Trophoblast cell (in vitro differentiated cells and primary cell): ENCODE data around the gene PRRC1.
A peak's percentile ranks its signal among the peaks of the same experiment; 100 is the strongest.
"Not testable (repeated sequence)": the region's sequence is repeated elsewhere in the genome, so short reads cannot be mapped to it uniquely, and the experiment has no call there.

Experiments used
- DNase-seq, 2 donors: peaks; one replicate each; pipeline ENCODE4 v3.0.0-alpha.2; 2016
- H2AFZ ChIP-seq: 2 replicates; pipeline ENCODE4 v1.6.1; 2013; ENCODE audit warnings: low read length, moderate library complexity, mild to moderate bottlenecking; ENCODE audit not compliant: insufficient read depth, poor library complexity
- H2AK5ac ChIP-seq: 2 replicates; pipeline ENCODE4 v1.6.1; 2013; ENCODE audit warnings: mild to moderate bottlenecking, low read length
- H2BK120ac ChIP-seq: 2 replicates; pipeline ENCODE4 v1.6.1; 2013; ENCODE audit warnings: low read length, mild to moderate bottlenecking, moderate library complexity; ENCODE audit not compliant: insufficient read depth, poor library complexity
- H2BK12ac ChIP-seq: 2 replicates; pipeline ENCODE4 v1.6.1; 2013; ENCODE audit warnings: mild to moderate bottlenecking, low read length, moderate library complexity
- H2BK5ac ChIP-seq: 2 replicates; pipeline ENCODE4 v1.6.1; 2013; ENCODE audit warnings: low read length, low read depth, moderate library complexity, mild to moderate bottlenecking; ENCODE audit not compliant: poor library complexity
- H3K14ac ChIP-seq: 2 replicates; pipeline ENCODE4 v1.6.1; 2013; ENCODE audit warnings: mild to moderate bottlenecking, low read length
- H3K18ac ChIP-seq: 2 replicates; pipeline ENCODE4 v1.6.1; 2013; ENCODE audit warnings: mild to moderate bottlenecking, low read length
- H3K23ac ChIP-seq: 2 replicates; pipeline ENCODE4 v1.6.1; 2013; ENCODE audit warnings: low read length
- H3K27ac ChIP-seq: 2 replicates; pipeline ENCODE4 v1.5.1; 2013; ENCODE audit warnings: low read depth, mild to moderate bottlenecking, inconsistent platforms, low read length, moderate library complexity
- H3K27me3 ChIP-seq: 2 replicates; pipeline ENCODE4 v1.6.1; 2013; ENCODE audit warnings: inconsistent platforms, mild to moderate bottlenecking, low read length, moderate library complexity; ENCODE audit not compliant: insufficient read depth
- H3K36me3 ChIP-seq, 2 experiments: 1 replicate in 1 of 2; 2 replicates in 1 of 2; pipeline ENCODE4 v1.6.1; 2013; ENCODE audit warnings: low read length in 2 of 2, mild to moderate bottlenecking in 2 of 2, moderate library complexity in 1 of 2; ENCODE audit not compliant: insufficient read depth in 2 of 2, control insufficient read depth in 1 of 2
- H3K4ac ChIP-seq: 2 replicates; pipeline ENCODE4 v1.6.1; 2013; ENCODE audit warnings: low read depth, mild to moderate bottlenecking, low read length, moderate library complexity
- H3K4me1 ChIP-seq, 2 experiments: 1 replicate in 1 of 2; 2 replicates in 1 of 2; pipeline ENCODE4 v1.6.1; 2013; ENCODE audit warnings: low read length in 2 of 2, mild to moderate bottlenecking in 2 of 2, moderate library complexity in 1 of 2; ENCODE audit not compliant: insufficient read depth in 2 of 2, control insufficient read depth in 1 of 2
- H3K4me2 ChIP-seq: 2 replicates; pipeline ENCODE4 v1.6.1; 2013; ENCODE audit warnings: inconsistent platforms, mild to moderate bottlenecking, low read length, moderate library complexity
- H3K4me3 ChIP-seq: 2 replicates; pipeline ENCODE4 v1.5.1; 2013; ENCODE audit warnings: mild to moderate bottlenecking, low read depth, low read length, inconsistent platforms
- H3K79me1 ChIP-seq: one replicate; pipeline ENCODE4 v1.6.1; 2013; ENCODE audit warnings: low read length
- H3K79me2 ChIP-seq: 2 replicates; pipeline ENCODE4 v1.6.1; 2013; ENCODE audit warnings: low read length, mild to moderate bottlenecking; ENCODE audit not compliant: control insufficient read depth, insufficient read depth, poor library complexity
- H3K9ac ChIP-seq: 2 replicates; pipeline ENCODE4 v1.6.1; 2013; ENCODE audit warnings: mild to moderate bottlenecking, low read length
- H3K9me3 ChIP-seq: 2 replicates; pipeline ENCODE4 v1.6.1; 2013; ENCODE audit warnings: low read depth, mild to moderate bottlenecking, control low read depth, inconsistent platforms, low read length; ENCODE audit not compliant: insufficient read depth
- H4K12ac ChIP-seq: 2 replicates; pipeline ENCODE4 v1.6.1; 2013; ENCODE audit warnings: low read depth, mild to moderate bottlenecking, low read length, moderate library complexity
- H4K8ac ChIP-seq: 2 replicates; pipeline ENCODE4 v1.6.1; 2013; ENCODE audit warnings: low read depth, mild to moderate bottlenecking, low read length, moderate library complexity
- H4K91ac ChIP-seq: one replicate; pipeline ENCODE4 v1.6.1; 2013; ENCODE audit warnings: low read depth, mild to moderate bottlenecking, low read length, moderate library complexity
- WGBS: extraction: QIAGEN DNeasy Blood & Tissue Kit; methylation state at CpG from one replicate; pipeline ENCODE4 v1.1.7; 2013; ENCODE audit warnings: missing lambda C conversion rate; ENCODE audit not compliant: insufficient read length, insufficient coverage; ENCODE audit errors: extremely low coverage; 5-methylcytosine and 5-hydroxymethylcytosine counted together

Gene PRRC1

GRCh38 chr5:127525181-127525580 is 7.7 kb downstream of the PRRC1 start:
- H3K79me1 ChIP-seq: no peaks in the 10 kb centered on the region
- no peak overlapping the region for H3K4ac ChIP-seq
- H3K27ac ChIP-seq: no peak overlapping the region
- H2AK5ac ChIP-seq: no peak overlapping the region
- no peaks in the 10 kb centered on the region for H3K27me3 ChIP-seq
- no CpG with 5 or more reads among the region's 1 CpG for WGBS
- H3K36me3 ChIP-seq: peaks cover 16 to 21% of the 10 kb centered on the region in 2 experiments
- peaks cover 3% of the 10 kb centered on the region for H3K9me3 ChIP-seq
- H3K4me1 ChIP-seq: no peaks in the 10 kb centered on the region
- no peak overlapping the region for H3K9ac ChIP-seq
- H3K4me3 ChIP-seq: no peak overlapping the region
- no peak overlapping the region for H2BK5ac ChIP-seq
- no peak overlapping the region for H3K23ac ChIP-seq
- H2BK12ac ChIP-seq: no peak overlapping the region
- no peak overlapping the region for H3K18ac ChIP-seq
- H2BK120ac ChIP-seq: no peak overlapping the region
- no peak overlapping the region for H4K8ac ChIP-seq
- peaks cover 3% of the 10 kb centered on the region for H3K79me2 ChIP-seq
- no peak overlapping the region for H4K12ac ChIP-seq
- no peak for DNase-seq
- no peak overlapping the region for H2AFZ ChIP-seq
- H3K14ac ChIP-seq: no peak overlapping the region
- H3K4me2 ChIP-seq: no peak overlapping the region
- H4K91ac ChIP-seq: no peak overlapping the region

DNA sequence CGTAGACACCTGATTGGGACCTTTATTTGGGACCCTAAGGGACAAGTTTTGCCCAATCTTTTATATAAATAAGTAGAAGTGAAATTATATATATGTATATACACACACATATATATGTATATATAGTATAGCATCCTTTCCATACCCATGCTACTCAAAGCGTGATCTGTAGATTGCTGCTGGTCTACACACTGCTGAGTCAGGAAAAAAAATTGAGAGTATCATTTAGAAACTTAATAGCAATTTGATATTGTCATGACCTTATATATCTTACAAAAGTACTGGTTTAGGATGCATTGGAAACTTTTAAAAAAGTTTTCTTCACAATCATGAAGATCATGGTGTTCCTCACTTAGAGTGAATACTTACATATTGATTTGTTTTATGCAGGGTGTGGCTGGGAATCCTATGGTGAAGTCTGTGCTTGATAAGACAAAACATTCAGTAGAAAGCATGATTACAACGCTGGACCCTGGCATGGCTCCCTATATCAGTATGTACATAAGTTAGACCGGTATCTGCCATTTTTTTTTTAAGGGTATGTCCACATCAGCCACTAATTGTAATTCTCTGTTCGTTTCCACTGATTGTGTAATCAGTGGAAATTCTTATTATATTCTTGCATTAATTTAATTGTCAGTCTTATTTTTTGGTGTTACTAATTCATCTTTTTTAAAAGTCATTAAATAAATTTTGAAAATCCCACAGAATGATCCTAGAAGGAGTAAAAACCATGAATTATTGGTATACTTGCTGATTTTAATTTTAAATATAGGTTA is 12.7 kb downstream of the PRRC1 start:
- Histone ChIP-seq H3K4me1 (no peaks in the 10 kb centered on the region), H2AFZ (no peak overlapping the region), H4K8ac (no peak overlapping the region), H3K18ac (no peak overlapping the region), H3K14ac (no peak overlapping the region), H3K36me3 (peaks cover 13 to 27% of the 10 kb centered on the region in 2 experiments), H3K4me2 (no peak overlapping the region), H2AK5ac (no peak overlapping the region), H3K4ac (no peak overlapping the region), H3K23ac (no peak overlapping the region), H4K12ac (no peak overlapping the region), H2BK5ac (no peak overlapping the region), H4K91ac (no peak overlapping the region), H3K9ac (no peak overlapping the region), H3K27me3 (no peaks in the 10 kb centered on the region), H3K27ac (no peak overlapping the region), H3K4me3 (no peak overlapping the region), H2BK120ac (no peak overlapping the region), H3K79me1 (no peaks in the 10 kb centered on the region), H3K9me3 (no peaks in the 10 kb centered on the region), H3K79me2 (no peaks in the 10 kb centered on the region), H2BK12ac (no peak overlapping the region)
- no peak for DNase-seq
- WGBS: no CpG with 5 or more reads among the region's 5 CpGs

GRCh38 chr5:127536687-127537086 is 19.2 kb downstream of the PRRC1 start:
- Histone ChIP-seq H2AK5ac (no peak overlapping the region), H2BK120ac (no peak overlapping the region), H3K9ac (no peak overlapping the region), H3K4me1 (no peaks in the 10 kb centered on the region), H3K18ac (no peak overlapping the region), H3K4me3 (no peak overlapping the region), H3K79me1 (no peaks in the 10 kb centered on the region), H2AFZ (no peak overlapping the region), H3K27me3 (no peaks in the 10 kb centered on the region), H3K9me3 (no peaks in the 10 kb centered on the region), H3K4me2 (no peak overlapping the region), H4K91ac (no peak overlapping the region), H3K4ac (no peak overlapping the region), H2BK12ac (no peak overlapping the region), H3K23ac (no peak overlapping the region), H3K27ac (no peak overlapping the region), H4K12ac (no peak overlapping the region), H4K8ac (no peak overlapping the region), H2BK5ac (no peak overlapping the region), H3K14ac (no peak overlapping the region), H3K36me3 (peaks cover 7 to 20% of the 10 kb centered on the region in 2 experiments), H3K79me2 (no peaks in the 10 kb centered on the region)
- WGBS: 100% methylated on average over 1 of the region's 2 CpGs
- peak in 1 of 2 donors; percentile 38 for DNase-seq

GRCh38 chr5:127540553-127540952 is 23.1 kb downstream of the PRRC1 start:
- H3K27ac ChIP-seq, H4K8ac ChIP-seq, H3K18ac ChIP-seq, H3K9me3 ChIP-seq, H3K4me3 ChIP-seq, H2AFZ ChIP-seq, H4K91ac ChIP-seq, H3K79me2 ChIP-seq, H2BK12ac ChIP-seq, H3K23ac ChIP-seq, H3K14ac ChIP-seq, H3K4me1 ChIP-seq, H2BK5ac ChIP-seq, H3K79me1 ChIP-seq, H3K9ac ChIP-seq, H3K4ac ChIP-seq, H2BK120ac ChIP-seq, H3K4me2 ChIP-seq, H2AK5ac ChIP-seq, H3K36me3 ChIP-seq, H3K27me3 ChIP-seq, H4K12ac ChIP-seq, DNase-seq: not testable (repeated sequence)
- WGBS: no CpG with 5 or more reads among the region's 3 CpGs
